H1 (cell line): Measurements from ENCODE around the gene RCC1. TPM values are rescaled to one million over a fixed set of nuclear protein-coding genes. Genes with fewer than 3 reads are reported as not detected.

Experiments used
- CTCF ChIA-PET: fragments of 300-600 bp; sonication (Branson Sonifier 250); formaldehyde crosslinking; loops from one replicate; lab custom pipeline; 2021; ENCODE audit not compliant: partially characterized antibody; lab: Charles Lee
- POLR2A ChIA-PET: fragments of 300-600 bp; sonication (Branson Sonifier 250); formaldehyde crosslinking; loops from one replicate; lab custom pipeline; 2021; ENCODE audit warnings: inconsistent platforms; ENCODE audit not compliant: partially characterized antibody; lab: Charles Lee
- DNase-seq, 2 experiments: peaks; one replicate each; pipeline versions ENCODE4 v3.0.0 to v3.0.0-alpha.2; 2010 to 2022; ENCODE audit warnings: low spot score in 2 of 2, low read depth in 1 of 2, mixed read lengths in 1 of 2
- FAIRE-seq: peaks from 2 replicates; lab custom pipeline; 2011; peaks lifted over from hg19 to GRCh38; lab: Jason Lieb, UNC
- H2AFZ ChIP-seq: 2 replicates; pipeline ENCODE4 v1.8.1; 2012; ENCODE audit warnings: low read length, inconsistent platforms
- H2AK5ac ChIP-seq: 2 replicates; pipeline ENCODE4 v1.6.1; 2013; ENCODE audit warnings: low read depth, low read length
- H2BK120ac ChIP-seq: replicated peaks from 2 replicates; pipeline ENCODE3; 2013; ENCODE audit warnings: low read depth, low read length, inconsistent platforms
- H2BK12ac ChIP-seq: 2 replicates; pipeline ENCODE4 v1.6.1; 2013; ENCODE audit warnings: low read depth, low read length
- H2BK15ac ChIP-seq: 2 replicates; pipeline ENCODE4 v1.6.1; 2013; ENCODE audit warnings: low read length
- H2BK20ac ChIP-seq: 2 replicates; pipeline ENCODE4 v1.6.1; 2013; ENCODE audit warnings: low read length
- H2BK5ac ChIP-seq: 2 replicates; pipeline ENCODE4 v1.6.1; 2013; ENCODE audit warnings: low read depth, low read length
- H3K14ac ChIP-seq: 2 replicates; pipeline ENCODE4 v1.6.1; 2013; ENCODE audit warnings: inconsistent platforms; ENCODE audit not compliant: insufficient read length
- H3K18ac ChIP-seq: 2 replicates; pipeline ENCODE4 v1.6.1; 2013; ENCODE audit warnings: low read length; ENCODE audit errors: extremely low read depth
- H3K23ac ChIP-seq: 2 replicates; pipeline ENCODE4 v1.6.1; 2013; ENCODE audit warnings: inconsistent platforms; ENCODE audit not compliant: insufficient read length
- H3K23me2 ChIP-seq: 2 replicates; pipeline ENCODE4 v1.6.1; 2013; ENCODE audit warnings: low read depth, low read length
- H3K27ac ChIP-seq: 2 replicates; pipeline ENCODE4 v1.6.1; 2011; ENCODE audit warnings: low read depth, low read length, inconsistent platforms
- H3K27me3 ChIP-seq, 4 experiments: replicated peaks in 1 of 4; 1 replicate in 1 of 4; 2 replicates in 3 of 4; pipeline versions ENCODE4 v1.6.1 to v1.8.1; 2011 to 2013; ENCODE audit warnings: low read length in 3 of 4, mild to moderate bottlenecking in 3 of 4, inconsistent platforms in 2 of 4, mixed read lengths in 2 of 4, moderate library complexity in 1 of 4; ENCODE audit not compliant: control insufficient read depth in 3 of 4, insufficient read depth in 3 of 4; ENCODE audit errors: extremely low read depth in 1 of 4
- H3K36me3 ChIP-seq, 4 experiments: 2 replicates each; pipeline versions ENCODE4 v1.6.1 to v1.8.1; 2011 to 2013; ENCODE audit warnings: mild to moderate bottlenecking in 4 of 4, low read length in 3 of 4, moderate library complexity in 2 of 4, control low read depth in 1 of 4, inconsistent platforms in 1 of 4; ENCODE audit not compliant: insufficient read depth in 4 of 4, control insufficient read depth in 2 of 4
- H3K4ac ChIP-seq: replicated peaks from 2 replicates; pipeline ENCODE3; 2013; ENCODE audit warnings: low read length, low read depth, mixed read lengths, inconsistent platforms; ENCODE audit not compliant: insufficient read length
- H3K4me1 ChIP-seq, 4 experiments: replicated peaks in 1 of 4; 1 replicate in 1 of 4; 2 replicates in 3 of 4; pipeline versions ENCODE4 v1.6.1 to v1.8.1; 2011 to 2013; ENCODE audit warnings: low read length in 3 of 4, inconsistent platforms in 2 of 4, mixed read lengths in 1 of 4; ENCODE audit not compliant: insufficient read depth in 4 of 4, control insufficient read depth in 3 of 4
- H3K4me2 ChIP-seq, 2 experiments: 2 replicates each; pipeline versions ENCODE4 v1.6.1 to v1.8.1; 2011 to 2013; ENCODE audit warnings: low read depth in 2 of 2, low read length in 2 of 2, control low read depth in 1 of 2, inconsistent platforms in 1 of 2, mild to moderate bottlenecking in 1 of 2; ENCODE audit not compliant: insufficient read depth in 1 of 2
- H3K4me3 ChIP-seq, 4 experiments: fragments of 200-600, 300-600 bp in 1 of 4; sonication (generic), shearing (Covaris generic), sonication (Bioruptor Twin) in 1 of 4; 2 replicates each; pipeline versions ENCODE4 v1.5.1 to v1.8.1; 2011 to 2016; ENCODE audit warnings: low read length in 4 of 4, low read depth in 3 of 4, control low read depth in 2 of 4, inconsistent platforms in 2 of 4, mild to moderate bottlenecking in 2 of 4, mixed read lengths in 1 of 4, moderate library complexity in 1 of 4; ENCODE audit not compliant: insufficient read depth in 2 of 4; ENCODE audit errors: extremely low read depth in 1 of 4
- H3K56ac ChIP-seq: replicated peaks from 2 replicates; pipeline ENCODE3; 2013; ENCODE audit warnings: low read depth, mild to moderate bottlenecking, mixed read lengths, low read length, inconsistent platforms; ENCODE audit not compliant: insufficient read length
- H3K79me1 ChIP-seq: 2 replicates; pipeline ENCODE4 v1.6.1; 2013; ENCODE audit warnings: low read depth, low read length, control low read depth
- H3K79me2 ChIP-seq, 2 experiments: 2 replicates each; pipeline versions ENCODE4 v1.6.1 to v1.8.1; 2012 to 2013; ENCODE audit warnings: low read length in 2 of 2, mild to moderate bottlenecking in 2 of 2, inconsistent platforms in 1 of 2; ENCODE audit not compliant: insufficient read depth in 2 of 2, control insufficient read depth in 1 of 2
- H3K9ac ChIP-seq, 4 experiments: replicated peaks in 1 of 4; 1 replicate in 1 of 4; 2 replicates in 3 of 4; pipeline versions ENCODE4 v1.6.1 to v1.8.1; 2011 to 2013; ENCODE audit warnings: low read depth in 3 of 4, low read length in 3 of 4, control low read depth in 2 of 4, mild to moderate bottlenecking in 2 of 4, moderate library complexity in 2 of 4, inconsistent platforms in 1 of 4; ENCODE audit errors: extremely low read depth in 1 of 4
- H3K9me3 ChIP-seq, 2 experiments: 2 replicates each; pipeline versions ENCODE4 v1.6.1 to v1.8.1; 2012 to 2013; ENCODE audit warnings: mild to moderate bottlenecking in 2 of 2, moderate library complexity in 2 of 2, control low read depth in 1 of 2, inconsistent platforms in 1 of 2, low read depth in 1 of 2, low read length in 1 of 2, mixed read lengths in 1 of 2; ENCODE audit not compliant: insufficient read depth in 2 of 2
- H4K20me1 ChIP-seq, 2 experiments: replicated peaks in 1 of 2; 2 replicates each; pipeline versions ENCODE3 to v1.8.1; 2011 to 2013; ENCODE audit warnings: inconsistent platforms in 2 of 2, low read length in 2 of 2, mild to moderate bottlenecking in 1 of 2; ENCODE audit not compliant: insufficient read depth in 2 of 2, control insufficient read depth in 1 of 2
- H4K5ac ChIP-seq: 2 replicates; pipeline ENCODE4 v1.6.1; 2013; ENCODE audit warnings: low read length, low read depth, mixed read lengths, inconsistent platforms; ENCODE audit not compliant: insufficient read length
- H4K8ac ChIP-seq: 2 replicates; pipeline ENCODE4 v1.8.0; 2013; ENCODE audit warnings: mild to moderate bottlenecking, moderate library complexity, low read length, inconsistent platforms; ENCODE audit not compliant: insufficient read depth; ENCODE audit errors: extremely low read depth
- H4K91ac ChIP-seq: replicated peaks from 2 replicates; pipeline ENCODE3; 2013; ENCODE audit warnings: low read length, mixed read lengths, inconsistent platforms; ENCODE audit not compliant: insufficient read length
- CHD2 ChIP-seq: IDR thresholded peaks from 2 replicates; pipeline ENCODE4 v1.6.1; 2012; ENCODE audit warnings: low read length, improper control_type of control experiment
- EP300 ChIP-seq, 2 experiments: IDR thresholded peaks; 1 replicate in 1 of 2; 2 replicates in 1 of 2; pipeline ENCODE4 v1.6.1; 2011 to 2012; ENCODE audit warnings: low read depth in 2 of 2, low read length in 2 of 2, mild to moderate bottlenecking in 2 of 2, borderline replicate concordance in 1 of 2, inconsistent platforms in 1 of 2, moderate library complexity in 1 of 2
- KDM4A ChIP-seq: IDR thresholded peaks from one replicate; pipeline ENCODE4 v1.7.1; 2012; ENCODE audit warnings: low read depth, mild to moderate bottlenecking, moderate library complexity, low read length, inconsistent platforms; ENCODE audit not compliant: severe bottlenecking
- KDM5A ChIP-seq: fragments of 200-600 bp; IDR thresholded peaks from 2 replicates; pipeline ENCODE4 v1.7.1; 2012; ENCODE audit warnings: mild to moderate bottlenecking, low read length, inconsistent platforms, mixed read lengths
- NRF1 ChIP-seq: IDR thresholded peaks from 2 replicates; pipeline ENCODE4 v1.6.1; 2011; ENCODE audit warnings: mild to moderate bottlenecking, low read depth, low read length, improper control_type of control experiment
- SIRT6 ChIP-seq: IDR thresholded peaks from one replicate; pipeline ENCODE4 v1.7.1; 2012; ENCODE audit warnings: low read length, inconsistent platforms
- TCF12 ChIP-seq: IDR thresholded peaks from 2 replicates; pipeline ENCODE4 v1.6.1; 2011; ENCODE audit warnings: low read depth, mild to moderate bottlenecking, low read length
- WGBS, 2 experiments: shearing (Covaris generic) in 1 of 2; methylation state at CpG; one replicate each; pipeline versions ENCODE4 v1.1.6 to v1.1.7; 2013 to 2015; ENCODE audit warnings: low lambda C conversion rate in 2 of 2, mixed read lengths in 2 of 2, inconsistent platforms in 1 of 2, low coverage in 1 of 2, missing lambda C conversion rate in 1 of 2; ENCODE audit not compliant: insufficient replicate concordance in 2 of 2, insufficient coverage in 1 of 2, insufficient read length in 1 of 2; ENCODE audit errors: extremely low coverage in 1 of 2, missing lambda C conversion rate in 1 of 2; 5-methylcytosine and 5-hydroxymethylcytosine counted together
- polyA plus RNA-seq, 7 experiments: library from polyadenylated mRNA; depleted of rRNA in 3 of 7; stranded (reverse) in 5 of 7; unstranded in 2 of 7; fragments of >200 nt in 5 of 7; fragments of 200-250 nt in 2 of 7; gene quantifications; 1 replicate in 5 of 7; 2 replicates in 1 of 7; 4 replicates in 1 of 7; pipeline versions ENCODE4 v1.2.1 to v1.2.3, GENCODE V29; 2011 to 2013; ENCODE audit warnings: missing spikeins in 2 of 7, mixed read lengths in 2 of 7
- total RNA-seq: library from RNA; stranded (reverse); fragmentation: NEBNext Ultra II Directional; extraction: Animal tissue kit (Norgen Biotek cat#: 25700); gene quantifications from 2 replicates; pipeline ENCODE4 v1.2.1, GENCODE V29; 2021

RCC1 gene
- total and polyA plus RNA-seq, 2 of the 8 experiments (the other 6 are each of a cell fraction or from before 2014, with no cell fraction given): 48.5 to 98.4 TPM

DNA sequence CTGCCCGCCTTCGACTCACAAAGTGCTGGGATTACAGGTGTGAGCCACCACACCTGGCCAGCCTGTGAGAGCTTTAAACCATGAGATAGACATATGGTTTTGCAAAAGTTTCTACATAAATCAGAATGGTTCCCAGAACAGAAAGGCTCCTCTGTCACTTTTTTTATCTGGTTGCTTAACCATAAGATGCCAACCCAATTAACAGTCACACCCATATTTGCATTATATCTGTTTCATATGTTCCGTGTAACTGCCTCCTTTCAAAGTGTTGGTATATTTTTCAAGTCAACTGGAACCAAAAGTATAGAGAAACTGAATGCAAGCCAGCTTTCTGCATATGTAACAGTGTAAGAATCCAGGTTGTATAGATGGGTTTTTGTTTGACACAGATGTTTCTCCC, 23.7 kb upstream of the RCC1 start:
- Histone ChIP-seq H3K79me2 (no peaks in the 10 kb centered on the region), H3K23me2 (no peaks in the 10 kb centered on the region), H3K27ac (no peak overlapping the region), H3K9ac (no peak overlapping the region), H3K56ac (no peak overlapping the region), H3K23ac (no peak overlapping the region), H3K9me3 (no peaks in the 10 kb centered on the region), H2BK15ac (no peak overlapping the region), H2AK5ac (no peak overlapping the region), H2AFZ (no peak overlapping the region), H3K79me1 (no peaks in the 10 kb centered on the region), H3K14ac (no peak overlapping the region), H2BK12ac (no peak overlapping the region), H3K18ac (no peak overlapping the region), H3K4ac (no peak overlapping the region), H2BK20ac (no peak overlapping the region), H4K20me1 (no peaks in the 10 kb centered on the region), H2BK5ac (no peak overlapping the region), H4K8ac (no peak overlapping the region), H3K36me3 (peaks cover 10 to 43% (median 32%) of the 10 kb centered on the region in 4 experiments; a peak in 7 of 8 replicates), H4K91ac (no peak overlapping the region), H4K5ac (no peak overlapping the region), H2BK120ac (no peak overlapping the region), H3K4me2 (no peak overlapping the region), H3K4me3 (no peak overlapping the region), H3K4me1 (no peaks in the 10 kb centered on the region), H3K27me3 (no peaks in the 10 kb centered on the region)
- no peak for FAIRE-seq
- no peak for DNase-seq
- POLR2A ChIA-PET: no interaction called here
- WGBS, 2 experiments: 61% methylated on average over 3 of the region's 3 CpGs; no CpG with 5 or more reads in 1 of the 2 experiments
- TF ChIP-seq EP300 (IDR thresholded peaks at IDR 0.05; ENCODE audit: borderline replicate concordance in 1 of 2, low read depth in 2 of 2, low read length in 2 of 2) (no peak), SIRT6 (no peak), KDM4A (no peak), NRF1 (no peak), KDM5A (no peak), TCF12 (no peak), CHD2 (no peak)
- CTCF ChIA-PET: interaction anchor here (0.6 to 1.0 kb wide), 3 partner anchors 9 to 117 kb away, joined by 3 to 4 read pairs (median 3); no protein-coding TSS in a partner anchor
